H1 (cell line): Measurements from ENCODE around the gene RNF208.

Experiments used
- ATF2 ChIP-seq: IDR thresholded peaks from 2 replicates; pipeline ENCODE4 v1.6.1; 2012; ENCODE audit warnings: low read length, inconsistent platforms
- ATF3 ChIP-seq: IDR thresholded peaks from 2 replicates; pipeline ENCODE4 v1.6.1; 2011; ENCODE audit warnings: low read depth, mild to moderate bottlenecking, low read length; ENCODE audit not compliant: insufficient read depth
- CREB1 ChIP-seq: IDR thresholded peaks from 2 replicates; pipeline ENCODE4 v1.6.1; 2012; ENCODE audit warnings: inconsistent platforms
- CTCF ChIP-seq, 3 experiments: IDR thresholded peaks; 1 replicate in 2 of 3; 2 replicates in 1 of 3; pipeline versions ENCODE4 v1.5.1 to v1.6.1; 2011; ENCODE audit warnings: low read length in 3 of 3, mild to moderate bottlenecking in 3 of 3, inconsistent platforms in 2 of 3, low read depth in 1 of 3, moderate library complexity in 1 of 3; ENCODE audit not compliant: insufficient read depth in 1 of 3; ENCODE audit errors: control extremely low read depth in 1 of 3
- EGR1 ChIP-seq: IDR thresholded peaks from 2 replicates; pipeline ENCODE4 v1.6.1; 2011; ENCODE audit warnings: low read depth, low read length, borderline replicate concordance
- EP300 ChIP-seq, 2 experiments: IDR thresholded peaks; 1 replicate in 1 of 2; 2 replicates in 1 of 2; pipeline ENCODE4 v1.6.1; 2011 to 2012; ENCODE audit warnings: low read depth in 2 of 2, low read length in 2 of 2, mild to moderate bottlenecking in 2 of 2, borderline replicate concordance in 1 of 2, inconsistent platforms in 1 of 2, moderate library complexity in 1 of 2
- MAFK ChIP-seq: IDR thresholded peaks from 2 replicates; pipeline ENCODE4 v1.6.1; 2012; ENCODE audit warnings: low read depth, mild to moderate bottlenecking, improper control_type of control experiment, low read length
- NRF1 ChIP-seq: IDR thresholded peaks from 2 replicates; pipeline ENCODE4 v1.6.1; 2011; ENCODE audit warnings: mild to moderate bottlenecking, low read depth, low read length, improper control_type of control experiment
- POLR2A ChIP-seq, 2 experiments: IDR thresholded peaks; 1 replicate in 1 of 2; 2 replicates in 1 of 2; pipeline ENCODE4 v1.6.1; 2011; ENCODE audit warnings: low read depth in 2 of 2, low read length in 2 of 2, mild to moderate bottlenecking in 2 of 2; ENCODE audit errors: control extremely low read depth in 1 of 2
- POLR2AphosphoS5 ChIP-seq: IDR thresholded peaks from 2 replicates; pipeline ENCODE4 v1.6.1; 2011; ENCODE audit warnings: low read depth, low read length
- RBBP5 ChIP-seq: IDR thresholded peaks from 2 replicates; pipeline ENCODE4 v1.7.1; 2012; ENCODE audit warnings: low read depth, mild to moderate bottlenecking, inconsistent platforms, low read length, moderate library complexity, borderline replicate concordance
- TAF1 ChIP-seq: IDR thresholded peaks from 2 replicates; pipeline ENCODE4 v1.6.1; 2011; ENCODE audit warnings: mild to moderate bottlenecking, low read depth, low read length
- ZNF274 ChIP-seq: IDR thresholded peaks from 2 replicates; pipeline ENCODE4 v1.7.0; 2012; ENCODE audit warnings: low read length, borderline replicate concordance; ENCODE audit errors: extremely low read depth

GRCh38 chr9:137245450-137246421 is 23.7 kb upstream of the RNF208 start:
- no peak for TF ChIP-seq CREB1
- no peak for TF ChIP-seq CTCF (IDR thresholded peaks at IDR 0.05; ENCODE audit: control extremely low read depth in 1 of 3, insufficient read depth in 1 of 3, low read depth in 1 of 3, low read length in 3 of 3)
- TF ChIP-seq TAF1, result no peak
- no peak for TF ChIP-seq ZNF274
- TF ChIP-seq POLR2A (IDR thresholded peaks at IDR 0.05; ENCODE audit: control extremely low read depth in 1 of 2, low read depth in 2 of 2, low read length in 2 of 2), result no peak
- no peak for TF ChIP-seq POLR2AphosphoS5
- no peak for TF ChIP-seq NRF1
- no peak for TF ChIP-seq EP300 (IDR thresholded peaks at IDR 0.05; ENCODE audit: borderline replicate concordance in 1 of 2, low read depth in 2 of 2, low read length in 2 of 2)
- TF ChIP-seq MAFK, result no peak
- TF ChIP-seq ATF3, result no peak
- TF ChIP-seq ATF2, result no peak
- no peak for TF ChIP-seq RBBP5
- TF ChIP-seq EGR1, result no peak
